GM21717 (cell line): ENCODE data around the gene SH3D19.

Source experiments
- ATAC-seq: cut with Tn5 transposase; IDR thresholded peaks from one replicate; pipeline ENCODE4 v1.9.1; 2021; ENCODE audit warnings: mild to moderate bottlenecking, moderate library complexity; ENCODE audit not compliant: unreplicated experiment

Gene SH3D19, protein sequence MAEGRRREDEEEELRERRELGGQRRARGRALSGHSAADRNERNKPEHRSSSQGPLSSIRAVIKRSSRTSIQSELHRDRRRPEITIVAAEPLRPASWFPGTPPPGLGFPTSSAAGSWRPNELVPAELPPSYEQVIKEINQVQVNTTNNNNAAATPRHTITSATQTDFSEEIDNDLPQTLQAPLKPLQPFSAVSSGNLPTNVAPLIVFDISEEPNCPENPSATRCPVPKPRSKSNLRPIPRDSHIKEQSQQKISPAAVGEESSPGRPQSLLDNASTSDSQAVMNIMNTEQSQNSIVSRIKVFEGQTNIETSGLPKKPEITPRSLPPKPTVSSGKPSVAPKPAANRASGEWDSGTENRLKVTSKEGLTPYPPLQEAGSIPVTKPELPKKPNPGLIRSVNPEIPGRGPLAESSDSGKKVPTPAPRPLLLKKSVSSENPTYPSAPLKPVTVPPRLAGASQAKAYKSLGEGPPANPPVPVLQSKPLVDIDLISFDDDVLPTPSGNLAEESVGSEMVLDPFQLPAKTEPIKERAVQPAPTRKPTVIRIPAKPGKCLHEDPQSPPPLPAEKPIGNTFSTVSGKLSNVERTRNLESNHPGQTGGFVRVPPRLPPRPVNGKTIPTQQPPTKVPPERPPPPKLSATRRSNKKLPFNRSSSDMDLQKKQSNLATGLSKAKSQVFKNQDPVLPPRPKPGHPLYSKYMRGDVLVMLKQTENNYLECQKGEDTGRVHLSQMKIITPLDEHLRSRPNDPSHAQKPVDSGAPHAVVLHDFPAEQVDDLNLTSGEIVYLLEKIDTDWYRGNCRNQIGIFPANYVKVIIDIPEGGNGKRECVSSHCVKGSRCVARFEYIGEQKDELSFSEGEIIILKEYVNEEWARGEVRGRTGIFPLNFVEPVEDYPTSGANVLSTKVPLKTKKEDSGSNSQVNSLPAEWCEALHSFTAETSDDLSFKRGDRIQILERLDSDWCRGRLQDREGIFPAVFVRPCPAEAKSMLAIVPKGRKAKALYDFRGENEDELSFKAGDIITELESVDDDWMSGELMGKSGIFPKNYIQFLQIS

DNA sequence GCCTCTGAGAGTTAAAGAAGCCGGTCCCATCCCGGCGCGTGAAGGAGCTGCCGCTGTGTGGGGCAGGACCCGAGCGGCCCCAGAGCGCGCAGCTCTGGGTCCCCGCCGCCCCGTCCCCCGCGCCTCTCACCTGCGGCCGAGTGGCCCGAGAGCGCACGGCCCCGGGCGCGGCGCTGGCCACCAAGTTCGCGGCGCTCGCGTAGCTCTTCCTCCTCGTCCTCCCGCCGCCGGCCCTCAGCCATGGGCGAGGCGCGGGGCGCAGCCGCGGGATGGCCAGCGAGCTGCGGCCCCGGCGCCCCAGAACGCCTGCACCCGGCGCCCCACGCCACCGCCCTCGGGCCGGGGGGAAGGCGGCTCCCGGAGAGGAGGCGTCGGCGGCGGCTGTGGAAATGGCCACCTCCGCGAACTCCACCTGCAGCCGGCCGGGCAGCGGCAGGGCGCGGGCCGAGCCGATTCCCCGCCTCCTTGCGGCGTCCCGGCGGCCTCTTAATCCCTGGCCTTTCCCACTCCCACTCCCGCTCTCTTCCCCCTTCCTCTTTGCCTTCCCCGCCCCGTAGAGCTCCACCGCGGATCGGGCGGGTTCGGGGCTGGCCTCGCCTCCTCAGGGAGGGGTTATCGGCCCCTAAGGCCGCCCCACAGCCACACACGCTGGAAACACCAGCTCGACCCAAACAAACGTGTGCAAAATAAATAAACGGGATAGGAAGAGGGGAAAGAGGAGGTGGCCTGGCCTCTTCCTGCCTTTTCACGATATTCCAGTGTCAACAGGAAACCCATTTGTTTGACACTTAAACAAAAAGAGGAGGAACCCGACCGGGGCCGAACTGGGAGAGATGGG is at the start of gene SH3D19:
SH3D19 (minus strand) TSS at position 495 of the 838 bp plus-strand sequence; CDS start at position 242, 253 bp downstream.
- ATAC-seq: no peak

DNA sequence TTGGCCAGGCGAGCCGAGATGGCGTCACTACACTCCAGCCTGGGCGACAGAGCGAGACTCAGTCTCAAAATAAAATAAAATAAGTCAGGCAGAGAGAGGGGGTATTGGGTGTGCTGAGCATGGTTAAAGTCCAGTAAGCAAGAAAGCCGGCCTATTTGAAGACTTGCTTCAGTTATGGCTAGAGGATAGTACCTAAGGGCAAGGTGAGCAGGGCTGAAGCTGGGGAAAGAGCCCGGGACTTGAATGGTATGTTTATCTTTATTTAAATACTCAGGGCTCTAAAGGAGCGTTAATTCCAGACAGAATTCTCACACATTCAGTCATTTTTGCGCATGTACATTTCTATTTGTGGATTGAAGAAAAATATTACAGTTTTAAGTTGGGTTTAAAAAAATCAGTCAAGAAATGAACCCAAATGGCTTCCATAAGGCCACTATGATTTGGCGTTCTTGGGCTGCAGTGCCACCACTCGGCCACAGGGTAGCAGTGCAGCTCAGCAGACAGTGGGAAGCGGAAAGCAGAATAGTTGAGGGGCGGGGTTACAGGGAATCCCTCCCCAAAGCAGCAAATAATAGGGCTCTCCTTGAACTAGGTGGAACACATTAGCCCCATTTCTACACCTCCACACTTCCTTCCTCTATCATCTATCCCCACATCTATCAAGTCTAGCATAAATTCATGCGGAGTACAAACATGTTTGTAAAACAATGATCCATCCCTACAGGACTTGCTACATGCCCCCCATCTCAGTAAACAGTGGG is 37.2 kb upstream of the SH3D19 start:
- ATAC-seq: peak; percentile 93

DNA sequence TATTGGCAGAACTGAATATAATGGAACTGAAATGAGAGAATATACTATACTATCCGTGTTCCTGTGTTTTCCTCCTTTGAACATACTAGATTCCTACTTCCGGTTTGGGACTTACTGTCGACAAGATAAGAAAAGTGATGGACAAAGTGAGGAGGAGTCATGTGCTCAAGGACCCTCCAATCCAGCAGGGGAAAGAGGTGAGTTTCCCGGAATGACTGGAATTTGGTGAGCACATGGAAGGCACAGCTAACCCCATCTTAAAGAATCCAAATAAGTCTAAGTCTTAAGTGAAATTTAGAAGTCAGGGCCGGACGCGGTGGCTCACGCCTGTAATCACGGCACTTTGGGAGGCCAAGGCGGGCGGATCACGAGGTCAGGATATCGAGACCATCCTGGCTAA is 36.6 kb upstream of the SH3D19 start:
- no peak for ATAC-seq

DNA sequence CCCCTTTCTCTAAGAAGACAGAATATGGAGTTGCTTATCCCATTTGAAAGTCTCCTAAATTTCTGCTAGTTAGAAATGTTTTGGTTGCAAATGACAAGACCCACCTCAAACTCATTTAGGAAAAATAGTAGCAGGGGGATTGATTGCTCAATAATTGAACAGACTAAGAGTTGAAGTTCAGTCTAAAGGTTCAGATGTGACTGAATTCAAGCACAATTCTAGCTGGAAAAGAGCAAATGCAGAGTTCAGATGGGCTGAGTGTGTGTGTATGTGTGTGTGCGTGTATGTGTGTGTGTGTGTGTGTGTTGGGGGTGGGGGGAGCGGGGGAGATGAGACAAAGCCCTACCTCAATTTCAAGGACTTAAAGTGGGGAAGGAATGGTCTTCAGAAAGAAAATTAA is 35.7 kb upstream of the SH3D19 start:
- ATAC-seq: no peak

DNA sequence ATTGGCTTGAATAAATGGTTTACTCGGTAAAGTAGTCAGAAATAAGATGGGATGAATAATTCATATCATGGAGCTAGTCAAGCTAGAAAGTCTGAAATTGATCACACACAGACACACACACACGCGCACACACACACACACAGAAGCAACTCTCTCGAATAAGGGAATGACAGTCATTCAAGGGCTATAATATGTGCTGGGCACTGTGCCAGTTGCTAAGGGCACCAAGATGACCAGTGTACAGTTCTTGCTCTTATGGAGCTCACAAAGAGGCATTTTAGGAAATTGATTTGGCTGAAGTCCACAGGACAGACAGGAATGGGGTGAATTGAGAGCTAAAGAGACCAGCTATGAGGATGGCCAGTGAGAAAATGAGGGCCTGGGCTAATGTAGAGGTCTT is 34.2 kb upstream of the SH3D19 start:
- no peak for ATAC-seq

DNA sequence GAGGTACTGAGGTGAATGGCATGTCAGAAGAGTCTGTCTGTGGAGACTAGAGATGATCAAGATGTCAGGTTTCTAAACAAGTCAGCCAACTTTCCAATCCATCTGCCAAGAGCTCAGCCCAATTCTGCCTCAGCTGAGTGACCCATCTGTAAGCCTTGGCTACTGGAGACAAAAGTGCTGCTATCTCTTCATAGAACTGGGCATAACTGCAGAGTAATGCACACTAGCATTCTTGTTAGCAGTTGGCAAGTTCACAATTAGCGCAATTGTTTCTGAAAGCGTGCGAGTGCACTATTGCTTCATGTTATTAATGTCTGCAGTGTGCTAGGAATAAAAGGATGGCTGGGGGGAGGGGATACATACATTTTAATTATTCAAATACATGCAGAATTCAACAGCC is 32.9 kb upstream of the SH3D19 start:
- ATAC-seq: no peak

DNA sequence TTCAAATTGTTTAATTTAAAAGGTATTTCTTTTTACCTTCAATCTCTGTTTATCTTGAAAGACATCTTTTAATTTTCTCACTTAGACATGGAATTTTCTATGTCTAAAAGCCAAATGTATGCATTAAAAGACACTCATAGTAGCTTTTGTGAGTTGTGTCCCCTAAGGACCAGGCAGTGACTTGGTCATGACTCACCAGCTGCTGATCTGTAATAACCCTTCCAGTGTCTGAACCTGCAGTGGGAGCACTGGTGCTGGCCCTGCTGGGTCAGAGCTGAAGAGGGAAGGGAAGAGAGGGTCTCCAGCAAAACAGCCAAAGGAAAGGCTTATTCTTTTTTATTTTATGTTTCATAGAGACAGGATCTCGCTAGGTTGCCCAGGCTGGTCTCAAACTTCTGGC is 31.1 kb upstream of the SH3D19 start:
- ATAC-seq: no peak

DNA sequence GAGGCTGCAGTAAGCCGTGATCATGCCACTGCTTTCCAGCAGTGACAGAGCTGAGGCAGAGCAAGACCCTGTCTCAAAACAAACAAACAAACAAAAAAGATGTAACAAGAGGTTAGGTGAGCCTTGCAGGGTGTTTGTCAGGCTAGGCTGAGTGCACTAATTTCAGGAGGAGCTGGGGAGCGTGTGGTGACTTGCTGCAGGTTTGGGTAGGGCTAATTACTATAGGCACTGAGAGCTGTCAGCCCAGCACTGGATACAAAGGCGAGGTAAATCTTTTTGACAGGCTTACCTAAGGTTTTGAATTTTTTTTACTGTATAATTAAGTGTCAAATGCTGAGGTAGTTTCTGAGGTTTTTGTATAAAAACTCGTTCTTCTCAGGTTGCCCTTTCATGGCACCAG is 29.8 kb upstream of the SH3D19 start:
- no peak for ATAC-seq

DNA sequence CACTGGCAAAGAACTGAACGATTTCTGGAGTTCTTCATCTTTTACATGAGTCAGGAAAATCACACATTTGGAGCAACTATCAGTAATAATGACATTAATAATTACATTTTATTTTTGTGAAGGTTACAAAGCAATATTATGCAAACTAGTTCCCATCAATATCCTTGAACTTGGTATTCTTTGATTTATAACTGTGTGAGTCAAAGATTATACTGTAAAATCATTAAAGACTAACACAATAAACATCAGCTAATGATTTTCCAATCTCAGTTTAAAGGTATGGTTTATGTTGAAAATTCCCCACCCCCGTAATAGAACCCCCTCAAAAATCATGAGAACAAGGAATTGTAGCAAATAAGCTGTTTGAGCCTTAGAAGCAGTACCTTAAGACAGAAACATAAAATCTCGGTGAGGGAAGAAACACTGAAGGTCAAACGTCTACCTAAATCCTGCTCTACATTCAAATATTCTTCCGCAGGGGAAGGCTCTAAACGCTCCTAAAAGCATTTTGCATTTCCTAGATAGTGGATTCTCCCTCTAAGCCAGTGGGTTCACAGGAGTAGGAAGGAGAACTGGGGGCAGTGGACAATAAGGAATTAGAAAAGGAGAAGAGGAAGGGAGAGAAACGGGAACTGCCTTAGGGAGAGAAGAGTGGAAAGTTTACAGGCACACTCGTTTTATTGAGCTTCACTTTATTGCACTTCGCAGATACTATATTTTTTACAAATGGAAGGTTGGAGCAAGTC is 22.3 kb upstream of the SH3D19 start:
- ATAC-seq: no peak

DNA sequence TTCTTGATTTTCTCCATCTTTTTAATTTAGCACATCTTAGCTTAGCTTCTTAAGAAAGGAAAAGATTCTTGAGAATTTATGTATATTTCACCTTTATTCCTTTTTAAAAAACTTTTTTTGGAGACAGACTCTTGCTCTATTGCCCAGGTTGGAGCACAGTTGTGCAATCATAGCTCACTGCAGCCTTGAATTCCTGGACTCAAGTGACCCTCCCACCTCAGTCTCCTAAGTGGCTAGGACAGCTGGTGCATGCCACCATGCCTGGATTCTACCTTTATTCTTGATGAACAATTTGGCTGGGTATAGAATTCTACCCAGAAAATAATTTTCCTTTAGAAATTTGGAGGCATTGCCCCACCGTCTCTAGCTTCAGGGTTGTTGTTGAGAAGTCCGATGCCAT is 19.5 kb upstream of the SH3D19 start:
- ATAC-seq: no peak

DNA sequence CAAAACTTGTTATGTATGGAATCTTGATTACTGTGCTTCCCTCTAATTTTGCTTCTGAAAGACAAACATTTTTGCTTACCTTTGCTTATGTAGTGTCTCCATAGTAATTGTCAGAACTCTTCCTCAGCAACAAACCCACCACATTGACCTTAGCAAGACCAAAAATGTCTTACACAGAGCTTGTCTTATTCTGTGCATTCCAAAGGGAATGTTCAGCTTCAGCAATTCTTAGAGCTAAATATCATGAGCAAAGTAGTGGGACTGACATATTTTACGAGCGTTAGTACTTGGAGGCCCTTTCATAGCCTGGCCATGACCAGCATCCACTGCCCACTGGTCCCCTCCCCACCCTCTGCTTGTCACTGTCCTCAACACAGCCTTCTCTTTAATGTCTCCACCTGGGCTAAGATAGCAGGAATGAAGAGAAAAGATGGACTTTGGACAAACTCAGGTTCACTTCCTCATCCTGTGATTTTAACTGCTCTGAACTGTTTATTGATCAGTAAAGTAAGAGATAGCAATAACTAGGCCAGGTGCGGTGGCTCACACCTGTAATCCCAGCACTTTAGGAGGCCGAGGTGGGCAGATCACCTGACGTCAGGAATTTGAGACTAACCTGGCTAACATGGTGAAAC is 15.5 kb upstream of the SH3D19 start:
- ATAC-seq: no peak

DNA sequence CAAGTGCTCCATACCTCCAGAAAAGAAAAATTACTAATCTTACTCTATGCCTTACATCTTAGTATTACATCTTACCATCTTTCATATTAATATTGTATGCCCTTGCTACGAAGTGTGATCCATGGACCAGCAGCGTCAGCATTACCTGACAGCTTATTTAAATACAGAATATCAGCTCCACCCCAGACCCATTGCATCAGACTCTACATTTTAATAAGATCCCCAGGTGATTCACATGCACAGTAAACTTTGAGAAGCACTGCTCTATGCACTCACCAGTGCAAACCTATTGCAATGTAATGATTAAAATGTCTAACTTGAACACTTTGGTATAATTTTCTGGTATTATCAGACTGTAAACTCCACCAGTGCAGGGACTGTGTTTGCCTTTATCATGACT is 14.1 kb upstream of the SH3D19 start:
- no peak for ATAC-seq

DNA sequence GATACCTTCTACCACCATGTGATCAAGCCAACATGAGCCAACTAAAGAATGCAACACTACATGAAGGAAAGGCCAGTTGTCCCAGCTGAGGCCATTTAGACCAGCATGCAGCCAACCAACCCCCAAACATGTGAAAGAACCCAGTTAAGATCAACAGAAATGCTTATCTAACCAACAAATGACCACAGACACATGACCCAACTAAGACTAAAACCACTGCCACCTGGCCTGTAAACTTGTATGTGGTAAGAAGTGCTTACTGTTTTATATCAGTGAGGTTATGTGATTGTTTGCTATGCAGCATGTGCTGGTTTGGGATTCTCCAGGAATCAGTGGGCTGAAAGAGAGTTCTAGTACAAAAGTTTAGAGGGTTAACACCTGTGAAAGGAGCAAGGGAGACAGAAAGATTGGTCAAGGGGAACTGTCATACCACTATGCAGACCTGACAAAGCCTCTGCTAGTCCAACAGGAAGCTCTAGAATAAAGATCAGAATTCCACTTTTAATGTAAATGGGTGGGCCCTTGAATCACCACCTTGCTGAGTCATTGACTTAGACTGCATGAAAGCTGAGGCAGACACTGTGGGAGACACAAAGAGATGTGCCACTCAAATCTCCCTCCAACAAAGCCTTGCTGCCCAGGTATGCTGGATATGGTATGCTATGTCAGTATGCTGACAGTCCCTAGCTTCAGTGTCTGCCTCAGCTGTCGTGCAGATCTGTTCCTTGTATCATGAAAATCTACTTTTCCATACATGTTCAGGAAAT is 6.1 kb upstream of the SH3D19 start:
- ATAC-seq: no peak

DNA sequence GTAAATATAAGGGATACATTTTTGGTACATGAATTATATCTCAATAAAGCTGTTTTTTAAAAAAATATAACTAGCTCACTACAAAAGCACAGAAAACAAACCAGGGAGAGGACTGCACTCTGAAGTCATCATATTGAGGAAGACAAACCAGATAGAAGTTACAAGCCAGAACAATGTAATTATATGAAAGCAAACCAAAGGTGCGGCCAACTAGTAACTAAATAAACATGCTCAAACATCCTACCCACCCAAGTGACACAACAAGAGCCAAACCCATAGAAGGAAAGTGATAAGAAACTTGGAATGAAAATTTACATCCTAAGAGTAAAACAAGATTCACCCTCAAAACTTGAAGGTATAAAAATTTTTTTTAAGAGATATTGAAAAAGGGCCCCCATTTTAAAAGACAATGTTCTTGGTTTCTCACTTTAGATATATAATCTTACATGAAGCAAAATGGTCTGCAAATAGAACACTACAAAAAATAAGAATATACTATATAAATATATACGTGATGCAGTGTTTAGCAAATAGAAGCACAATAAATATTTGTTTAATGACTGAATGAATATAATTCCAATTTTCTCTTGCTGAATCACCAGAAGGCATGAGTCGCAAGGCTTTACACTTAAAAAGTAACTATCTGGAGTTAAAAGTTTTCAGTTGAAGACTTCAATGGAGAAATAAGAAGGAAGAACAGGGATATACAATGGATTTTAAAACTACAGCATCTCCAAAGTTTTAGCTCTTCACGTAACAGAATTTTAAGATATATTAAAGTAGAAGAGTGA is 4.0 kb upstream of the SH3D19 start:
- no peak for ATAC-seq

DNA sequence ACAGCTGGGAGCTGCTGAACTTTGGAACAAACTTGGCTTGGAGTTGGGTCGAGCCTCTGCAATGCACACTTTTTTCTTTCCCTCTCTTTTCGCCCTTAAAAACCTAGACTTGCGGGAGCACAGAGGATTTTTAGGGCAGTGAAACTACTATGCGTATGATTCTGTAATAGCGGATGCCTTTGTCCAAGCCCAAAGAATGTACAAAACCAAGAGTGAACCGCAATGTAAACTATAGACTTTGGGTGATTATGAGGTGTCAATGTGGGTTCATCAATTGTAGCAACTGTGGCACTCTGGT is 493 bp upstream of the SH3D19 start:
- ATAC-seq: no peak

DNA sequence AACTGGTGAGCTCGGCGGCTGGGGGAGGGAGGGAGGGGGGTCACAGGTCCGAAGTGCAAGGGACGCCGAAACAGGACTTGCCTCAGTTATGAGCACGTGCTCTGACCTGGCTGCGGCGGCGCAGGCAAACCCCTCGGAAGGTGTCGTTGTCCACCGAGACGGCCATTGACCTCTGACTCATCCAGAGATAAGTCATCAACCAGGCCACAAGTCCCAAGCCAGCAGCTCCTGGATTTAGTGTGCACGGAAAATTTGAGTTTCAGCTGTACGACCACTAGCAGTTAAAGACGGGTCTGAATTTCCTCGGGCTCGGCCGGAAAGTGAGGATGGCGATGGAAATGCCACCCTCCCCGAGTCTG is 674 bp downstream of the SH3D19 start:
- no peak for ATAC-seq

DNA sequence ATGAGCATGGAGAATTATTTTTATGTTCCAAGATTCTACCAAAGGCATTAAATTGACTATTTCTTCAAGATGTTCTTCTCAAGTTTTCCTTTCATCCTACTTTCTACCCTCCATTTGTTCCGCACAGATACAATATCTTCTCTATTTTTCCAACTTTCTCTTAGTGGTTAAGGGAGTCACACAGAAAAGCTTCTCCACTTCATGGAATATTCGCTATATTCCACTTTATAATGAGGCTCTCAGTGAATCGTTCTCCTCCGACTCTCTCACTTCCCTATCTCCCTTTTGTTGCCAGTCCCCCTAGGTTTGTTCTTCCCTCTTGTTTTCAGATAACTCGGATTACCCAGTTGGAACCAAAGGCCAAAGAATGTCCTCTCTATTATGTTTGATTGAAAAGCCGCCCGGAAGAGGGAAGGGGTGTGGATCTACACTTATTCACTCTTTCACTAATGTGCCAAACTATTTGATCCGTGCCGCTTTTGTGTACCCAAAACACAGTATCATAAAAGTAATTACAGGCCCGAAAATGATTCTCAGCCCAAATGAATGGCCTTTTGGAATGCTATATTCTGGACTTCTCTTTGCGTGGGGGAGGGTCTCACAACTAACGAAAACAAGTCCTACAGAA is 1.2 kb downstream of the SH3D19 start:
- ATAC-seq: no peak
